HepG2 (cell line): ENCODE data around the gene SRSF3. TPM values are rescaled to one million over a fixed set of nuclear protein-coding genes. Genes with fewer than 3 reads are reported as not detected.
A peak's percentile ranks its signal among the peaks of the same experiment; 100 is the strongest.

Experiments used
- ARNTL ChIP-seq: sonication (generic); formaldehyde crosslinking; IDR thresholded peaks from 2 replicates; pipeline ENCODE4 v1.4.0; 2020; ENCODE audit warnings: mild to moderate bottlenecking, missing genetic modification reagents
- HOXA3 ChIP-seq: sonication (generic); formaldehyde crosslinking; IDR thresholded peaks from 2 replicates; pipeline ENCODE4 v1.5.0; 2020; ENCODE audit warnings: missing genetic modification reagents
- KAT2B ChIP-seq: fragments of 150-350 bp; IDR thresholded peaks from 2 replicates; pipeline ENCODE4 v1.6.1; 2014; ENCODE audit warnings: low read depth, low read length, borderline replicate concordance
- MED1 ChIP-seq: sonication (generic); formaldehyde crosslinking; IDR thresholded peaks from 2 replicates; pipeline ENCODE4 v1.4.0; 2020; ENCODE audit warnings: missing genetic modification reagents
- MED8 ChIP-seq: sonication (generic); formaldehyde crosslinking; IDR thresholded peaks from 2 replicates; pipeline ENCODE4 v1.8.1; 2023; ENCODE audit warnings: mild to moderate bottlenecking, missing genetic modification reagents; ENCODE audit not compliant: insufficient replicate concordance
- NAIF1 ChIP-seq: sonication (generic); formaldehyde crosslinking; IDR thresholded peaks from 2 replicates; pipeline ENCODE4 v1.5.0; 2020; ENCODE audit warnings: mild to moderate bottlenecking, missing genetic modification reagents, borderline replicate concordance
- NFE2L2 ChIP-seq: fragments of 150-350 bp; IDR thresholded peaks from 2 replicates; pipeline ENCODE4 v1.6.1; 2014; ENCODE audit warnings: low read length
- NFRKB ChIP-seq: fragments of 450-650 bp; IDR thresholded peaks from 2 replicates; pipeline ENCODE4 v1.6.1; 2017
- PBX2 ChIP-seq: IDR thresholded peaks from 2 replicates; pipeline ENCODE4 v1.6.1; 2016; ENCODE audit warnings: control low read depth
- POLR2AphosphoS5 ChIP-seq: IDR thresholded peaks from 2 replicates; pipeline ENCODE4 v1.6.1; 2012; ENCODE audit warnings: low read depth, low read length
- RAD51 ChIP-seq: fragments of 450-650 bp; IDR thresholded peaks from 2 replicates; pipeline ENCODE4 v1.6.1; 2016; ENCODE audit warnings: borderline replicate concordance
- REPIN1 ChIP-seq: sonication (generic); formaldehyde crosslinking; IDR thresholded peaks from 2 replicates; pipeline ENCODE4 v1.8.0; 2022; ENCODE audit warnings: missing genetic modification reagents, low read depth, mild to moderate bottlenecking, borderline replicate concordance
- SALL1 ChIP-seq: sonication (generic); formaldehyde crosslinking; IDR thresholded peaks from 2 replicates; pipeline ENCODE4 v1.8.0; 2022; ENCODE audit warnings: mild to moderate bottlenecking, missing genetic modification reagents
- SMYD3 ChIP-seq: sonication (generic); formaldehyde crosslinking; IDR thresholded peaks from 2 replicates; pipeline ENCODE4 v1.8.1; 2023; ENCODE audit warnings: mild to moderate bottlenecking, missing genetic modification reagents
- TGIF2 ChIP-seq: IDR thresholded peaks from 2 replicates; pipeline ENCODE4 v1.6.1; 2016; ENCODE audit warnings: control low read depth, missing compliant biosample characterization
- ZBTB10 ChIP-seq: sonication (generic); formaldehyde crosslinking; IDR thresholded peaks from 2 replicates; pipeline ENCODE4 v1.4.0; 2020; ENCODE audit warnings: missing genetic modification reagents, borderline replicate concordance
- ZBTB4 ChIP-seq: sonication (generic); formaldehyde crosslinking; IDR thresholded peaks from 2 replicates; pipeline ENCODE4 v1.4.0; 2020; ENCODE audit warnings: missing genetic modification reagents, mild to moderate bottlenecking, borderline replicate concordance
- ZFP91 ChIP-seq: sonication (generic); formaldehyde crosslinking; IDR thresholded peaks from 2 replicates; pipeline ENCODE4 v1.9.0; 2022; ENCODE audit warnings: missing genetic modification reagents, mild to moderate bottlenecking, borderline replicate concordance
- ZNF17 ChIP-seq: sonication (generic); formaldehyde crosslinking; IDR thresholded peaks from 2 replicates; pipeline ENCODE4 v1.5.0; 2020; ENCODE audit warnings: mild to moderate bottlenecking, missing genetic modification reagents
- ZNF441 ChIP-seq: sonication (generic); formaldehyde crosslinking; IDR thresholded peaks from 2 replicates; pipeline ENCODE4 v1.7.0; 2021; ENCODE audit warnings: missing genetic modification reagents, borderline replicate concordance
- ZNF557 ChIP-seq: sonication (generic); formaldehyde crosslinking; IDR thresholded peaks from 2 replicates; pipeline ENCODE4 v1.4.0; 2020; ENCODE audit warnings: missing genetic modification reagents
- ZNF629 ChIP-seq: sonication (generic); formaldehyde crosslinking; conservative IDR thresholded peaks from 2 replicates; pipeline ENCODE4 v1.5.0; 2020; ENCODE audit warnings: missing genetic modification reagents
- ZNF75D ChIP-seq: sonication (generic); formaldehyde crosslinking; IDR thresholded peaks from 2 replicates; pipeline ENCODE4 v1.8.1; 2023; ENCODE audit warnings: missing genetic modification reagents, mild to moderate bottlenecking, borderline replicate concordance
- ZSCAN21 ChIP-seq: sonication (generic); formaldehyde crosslinking; IDR thresholded peaks from 2 replicates; pipeline ENCODE4 v1.8.0; 2022; ENCODE audit warnings: mild to moderate bottlenecking, missing genetic modification reagents, moderate library complexity, borderline replicate concordance
- polyA plus RNA-seq, 8 experiments: library from polyadenylated mRNA; depleted of rRNA in 3 of 8; stranded (reverse) in 7 of 8; unstranded in 1 of 8; fragments of >200 nt; fragmentation: Illumina TruSeq in 4 of 8; extraction: Trizol in 4 of 8; gene quantifications; 2 replicates each; pipeline versions ENCODE4 v1.2.1 to v1.2.3, GENCODE V29; 2011 to 2016; ENCODE audit warnings: low read depth in 4 of 8, missing spikeins in 1 of 8, mixed read lengths in 1 of 8; ENCODE audit not compliant: insufficient read depth in 1 of 8
- total RNA-seq, 5 experiments: library from RNA; depleted of rRNA; stranded (reverse); fragments of >200 nt; fragmentation: Illumina TruSeq; extraction: Trizol; gene quantifications; 2 replicates each; pipeline ENCODE4 v1.2.3, GENCODE V29; 2016; ENCODE audit warnings: low read depth in 1 of 5

SRSF3 gene
- total and polyA plus RNA-seq, 2 of the 13 experiments (the other 11 are each of a cell fraction or from before 2014, with no cell fraction given), result 206 to 684 TPM

- peak; percentile 98 for TF ChIP-seq ZBTB10
- TF ChIP-seq NFE2L2, result no peak; the same call in 1 of the 2 replicates
- TF ChIP-seq NFRKB, result no peak
- peak; percentile 68 for TF ChIP-seq REPIN1 (CRISPR knock-in tag)
- no peak for TF ChIP-seq ZNF17 (CRISPR knock-in tag)
- TF ChIP-seq SALL1 (CRISPR knock-in tag), result peak; percentile 96
- no peak; the same call in 1 of the 2 replicates for TF ChIP-seq ZFP91 (CRISPR knock-in tag)
- TF ChIP-seq HOXA3 (CRISPR knock-in tag), result peak; percentile 87
- TF ChIP-seq RAD51, result no peak
- no peak for TF ChIP-seq NAIF1 (CRISPR knock-in tag)
- no peak; the same call in 1 of the 2 replicates for TF ChIP-seq TGIF2 (CRISPR knock-in tag)
- no peak for TF ChIP-seq ZNF75D (CRISPR knock-in tag)
- no peak for TF ChIP-seq PBX2 (CRISPR knock-in tag)
- peak; percentile 93 for TF ChIP-seq MED1
- TF ChIP-seq KAT2B, result no peak
- TF ChIP-seq ZSCAN21, result no peak
- TF ChIP-seq POLR2AphosphoS5, result no peak
- no peak for TF ChIP-seq SMYD3
- TF ChIP-seq ZNF557, result no peak
- peak; percentile 57 for TF ChIP-seq MED8
- TF ChIP-seq ZNF441, result peak; percentile 27; the same call in 1 of the 2 replicates
- peak; percentile 90 for TF ChIP-seq ARNTL (CRISPR knock-in tag)
- peak; percentile 67 for TF ChIP-seq ZNF629
- TF ChIP-seq ZBTB4, result no peak
Observed at GRCh38 chr6:36566418-36566905, 27.7 kb upstream of the SRSF3 start (continued).
